Lung (tissue), 12 donors: ENCODE data around the gene DNAL1. TPM values are rescaled to one million over a fixed set of nuclear protein-coding genes. Genes with fewer than 3 reads are reported as not detected.

ENCODE experiments used
- ATAC-seq: fragments of 200-7000 bp; cut with Tn5 transposase; one replicate; pipeline ENCODE4 v1.9.1; 2020; ENCODE audit warnings: moderate number of reproducible peaks; ENCODE audit not compliant: insufficient read depth, low FRiP score
- DNase-seq, 3 donors: peaks; one replicate each; pipeline ENCODE4 v3.0.0-alpha.2; 2013 to 2017
- H3K27ac ChIP-seq, 2 donors: one replicate each; pipeline ENCODE4 v1.5.1; 2013; ENCODE audit warnings: mild to moderate bottlenecking in 2 of 2, moderate library complexity in 2 of 2, control low read depth in 1 of 2, inconsistent platforms in 1 of 2, low read depth in 1 of 2, low read length in 1 of 2
- H3K27me3 ChIP-seq, 3 donors: one replicate each; pipeline ENCODE4 v1.5.1; 2013; ENCODE audit warnings: low read length in 2 of 3; ENCODE audit not compliant: control insufficient read depth in 3 of 3, insufficient read depth in 3 of 3
- H3K36me3 ChIP-seq, 4 donors: one replicate each; pipeline ENCODE4 v1.5.1; 2013; ENCODE audit warnings: low read length in 4 of 4, mild to moderate bottlenecking in 1 of 4, moderate library complexity in 1 of 4; ENCODE audit not compliant: control insufficient read depth in 4 of 4, insufficient read depth in 4 of 4
- H3K4me1 ChIP-seq, 5 donors: one replicate each; pipeline ENCODE4 v1.5.1; 2013; ENCODE audit warnings: low read length in 5 of 5, mild to moderate bottlenecking in 2 of 5, moderate library complexity in 1 of 5; ENCODE audit not compliant: control insufficient read depth in 5 of 5, insufficient read depth in 5 of 5
- H3K4me3 ChIP-seq: one replicate; pipeline ENCODE4 v1.5.1; 2013; ENCODE audit warnings: mild to moderate bottlenecking, control low read depth, moderate library complexity
- H3K9ac ChIP-seq, 2 donors: one replicate each; pipeline ENCODE4 v1.5.1; 2013; ENCODE audit warnings: low read length in 2 of 2, control low read depth in 1 of 2; ENCODE audit not compliant: insufficient read depth in 1 of 2
- H3K9me3 ChIP-seq, 4 donors: one replicate each; pipeline ENCODE4 v1.5.1; 2013; ENCODE audit warnings: low read length in 3 of 4, mild to moderate bottlenecking in 1 of 4, moderate library complexity in 1 of 4; ENCODE audit not compliant: control insufficient read depth in 4 of 4, insufficient read depth in 3 of 4
- CTCF ChIP-seq: IDR thresholded peaks from 2 replicates; pipeline ENCODE4 v1.5.1; 2012; ENCODE audit warnings: mild to moderate bottlenecking; ENCODE audit errors: control extremely low read depth, extremely low read depth
- WGBS, 2 donors: extraction: QIAGEN DNeasy Blood & Tissue Kit; methylation state at CpG; one replicate each; pipeline ENCODE4 v1.1.7; 2013; 5-methylcytosine and 5-hydroxymethylcytosine counted together
- polyA plus RNA-seq, 2 donors: library from polyadenylated mRNA; stranded (reverse); fragments of 200-250 nt; gene quantifications; one replicate each; pipeline ENCODE4 v1.2.1, GENCODE V29; 2013
- total RNA-seq, 2 donors: library from RNA; depleted of rRNA in 1 of 2; stranded (reverse); fragments of >200 nt in 1 of 2; gene quantifications; one replicate each; pipeline ENCODE4 v1.2.1, GENCODE V29; 2014 to 2021
- donor health status: control.
- donor health status: control.
- donor health status: Bipolar disorder and iron deficiency.
- donor health status: healthy.
- donor health status: DM: yes; HTN: yes; CAD: no.

Gene DNAL1
- total and polyA plus RNA-seq, 4 donors: 5.7 to 25.5 (median 16.6) TPM

GRCh38 chr14:73616831-73617230 is 28.0 kb upstream of the DNAL1 start:
- H3K36me3 ChIP-seq: no peaks in the 10 kb centered on the region
- H3K27me3 ChIP-seq: no peaks in the 10 kb centered on the region
- ATAC-seq: no peak
- DNase-seq: no peak
- no peak overlapping the region for H3K27ac ChIP-seq
- peaks cover 0 to 2% (median 0%) of the 10 kb centered on the region in 5 donors for H3K4me1 ChIP-seq
- TF ChIP-seq CTCF: no peak
- WGBS, 2 donors: 87 to 91% methylated on average over 4 of the region's 4 CpGs
- no peak overlapping the region for H3K4me3 ChIP-seq
- H3K9me3 ChIP-seq: no peaks in the 10 kb centered on the region
- no peak overlapping the region for H3K9ac ChIP-seq

DNA sequence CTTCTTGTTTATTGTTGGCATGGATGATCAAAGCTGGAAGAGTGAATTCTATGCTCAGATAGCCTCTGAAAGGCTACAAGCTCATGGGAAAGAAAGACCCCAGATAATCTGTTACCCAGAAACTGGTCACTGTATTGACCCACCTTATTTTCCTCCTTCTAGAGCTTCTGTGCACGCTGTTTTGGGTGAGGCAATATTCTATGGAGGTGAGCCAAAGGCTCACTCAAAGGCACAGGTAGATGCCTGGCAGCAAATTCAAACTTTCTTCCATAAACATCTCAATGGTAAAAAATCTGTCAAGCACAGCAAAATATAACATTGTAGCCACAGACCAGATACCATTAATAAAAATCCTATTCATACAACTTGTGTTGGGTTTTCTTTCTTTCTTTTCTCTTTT is 25.3 kb upstream of the DNAL1 start:
- no peak overlapping the region for H3K9ac ChIP-seq
- no peak overlapping the region for H3K4me3 ChIP-seq
- no peak overlapping the region for H3K27ac ChIP-seq
- H3K4me1 ChIP-seq: no peaks in the 10 kb centered on the region
- WGBS, 2 donors: 70 to 82% methylated on average over 1 of the region's 1 CpG
- no peaks in the 10 kb centered on the region for H3K27me3 ChIP-seq
- no peak for TF ChIP-seq CTCF
- H3K9me3 ChIP-seq: peaks cover 0 to 2% (median 0%) of the 10 kb centered on the region in 4 donors
- ATAC-seq (no peak), DNase-seq (no peak)
- H3K36me3 ChIP-seq: no peaks in the 10 kb centered on the region

DNA sequence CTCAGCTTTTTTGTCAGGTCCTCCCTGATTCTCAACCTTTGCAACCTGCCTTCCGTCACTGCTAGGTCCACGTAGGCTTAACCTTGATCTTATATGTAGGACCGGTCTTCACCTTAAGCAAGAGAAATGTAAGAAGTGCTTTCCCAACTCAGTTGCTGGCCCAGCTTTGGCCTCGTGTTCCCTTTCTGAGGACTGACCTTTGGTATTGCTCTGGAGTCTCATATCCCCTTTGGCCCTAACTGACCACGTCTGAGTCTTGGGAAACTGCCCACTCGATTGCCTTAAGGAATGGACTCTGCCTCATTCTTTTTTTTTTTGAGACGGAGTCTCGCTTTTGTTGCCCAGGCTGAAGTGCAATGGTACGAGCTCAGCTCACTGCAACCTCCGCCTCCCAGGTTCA is 24.5 kb upstream of the DNAL1 start:
- Histone ChIP-seq H3K27ac (no peak overlapping the region), H3K4me3 (no peak overlapping the region), H3K36me3 (no peaks in the 10 kb centered on the region), H3K9me3 (peaks cover 0 to 2% (median 0%) of the 10 kb centered on the region in 4 donors), H3K4me1 (no peaks in the 10 kb centered on the region), H3K27me3 (no peaks in the 10 kb centered on the region), H3K9ac (no peak overlapping the region)
- no peak for TF ChIP-seq CTCF
- ATAC-seq (no peak), DNase-seq (no peak)
- WGBS, 2 donors: 84 to 93% methylated on average over 10 of the region's 10 CpGs

DNA sequence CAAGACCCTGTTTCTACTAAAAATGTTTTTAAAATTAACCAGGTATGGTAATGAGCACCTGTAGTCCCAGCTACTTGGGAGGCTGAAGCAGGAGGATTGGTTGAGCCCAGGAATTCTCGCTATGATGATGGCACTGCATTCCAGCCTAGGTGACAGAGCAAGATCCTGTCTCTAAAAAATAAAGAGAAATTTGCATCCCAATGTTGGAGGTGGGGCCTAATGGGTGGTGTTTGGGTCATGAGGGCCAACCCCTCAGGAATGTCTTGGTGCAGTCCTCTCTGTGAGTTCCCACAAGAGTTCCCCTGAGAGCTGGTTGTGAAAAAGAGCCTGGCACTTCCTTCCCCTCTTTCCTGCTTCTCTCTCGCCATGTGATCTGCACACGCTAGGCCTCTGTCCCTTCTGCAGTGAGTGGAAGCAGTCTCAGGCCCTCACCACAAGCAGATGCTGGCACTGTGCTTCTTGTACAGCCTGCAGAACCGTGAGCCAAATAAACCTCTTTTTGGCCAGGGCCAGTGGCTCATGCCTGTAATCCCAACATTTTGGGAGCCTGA is 21.2 kb upstream of the DNAL1 start:
- Histone ChIP-seq H3K9ac (no peak overlapping the region), H3K9me3 (peaks cover 0 to 2% (median 0%) of the 10 kb centered on the region in 4 donors), H3K36me3 (no peaks in the 10 kb centered on the region), H3K27ac (no peak overlapping the region), H3K27me3 (no peaks in the 10 kb centered on the region), H3K4me3 (no peak overlapping the region), H3K4me1 (peaks cover 0 to 8% (median 0%) of the 10 kb centered on the region in 5 donors)
- TF ChIP-seq CTCF: no peak
- DNase-seq: no peak
- WGBS, 2 donors: 67 to 88% methylated on average over 4 of the region's 4 CpGs
- ATAC-seq: no peak
